HCT116 (cell line): ENCODE data around the gene ZC3H12C. TPM values are rescaled to one million over a fixed set of nuclear protein-coding genes. Genes with fewer than 3 reads are reported as not detected.

ENCODE experiments used
- ATAC-seq: fragments of 200-7000 bp; cut with Tn5 transposase; 2 replicates; pipeline ENCODE4 v1.9.1; 2020; ENCODE audit warnings: mild to moderate bottlenecking, moderate library complexity
- BruUV-seq: library from RNA; stranded (reverse); fragments of 400-500 nt; replicated peaks from 2 replicates; lab custom pipeline; 2021; lab: Mats Ljungman, UMichigan
- CTCF ChIA-PET: fragments of 300-600 bp; sonication (Branson Sonifier 250); formaldehyde crosslinking; loops from one replicate; lab custom pipeline; 2021; ENCODE audit warnings: antibody characterized with exemption; lab: Charles Lee
- POLR2A ChIA-PET: fragments of 300-600, 350-600 bp; sonication (Branson Sonifier 250); formaldehyde crosslinking; loops from one replicate; lab custom pipeline; 2021; ENCODE audit warnings: antibody characterized with exemption; lab: Charles Lee
- RAD21 ChIA-PET, 2 experiments: fragments of 300-600 bp; sonication (Branson Sonifier 250); formaldehyde crosslinking; loops; one replicate each; lab custom pipeline; 2023; ENCODE audit warnings: low total read pairs in 2 of 2; ENCODE audit not compliant: uncharacterized antibody in 2 of 2, unreplicated experiment in 2 of 2, low non-redundant PET in 1 of 2; lab: Charles Lee
- DNase-seq: peaks from one replicate; pipeline ENCODE4 v3.0.0-alpha.2; 2010; ENCODE audit warnings: low read depth, low spot score
- H2AFZ ChIP-seq: fragments of 200-600 bp; shearing (Covaris generic), sonication (generic); 2 replicates; pipeline ENCODE4 v1.6.1; 2017; ENCODE audit warnings: low read depth, mixed run types, mixed read lengths, antibody characterized with exemption, low read length; ENCODE audit not compliant: poor library complexity, severe bottlenecking
- H3K27ac ChIP-seq: 2 replicates; pipeline ENCODE4 v1.5.1; 2012; ENCODE audit warnings: low read depth, low read length
- H3K27me3 ChIP-seq: fragments of 200-600 bp; sonication (generic); 2 replicates; pipeline ENCODE4 v1.6.1; 2016; ENCODE audit warnings: mixed run types, low read length, mixed read lengths; ENCODE audit not compliant: insufficient read depth
- H3K36me3 ChIP-seq, 2 experiments: fragments of 200-500 bp in 1 of 2; fragments of 200-600 bp in 1 of 2; sonication (Bioruptor generic) in 1 of 2; sonication (generic) in 1 of 2; 2 replicates each; pipeline versions ENCODE4 v1.5.1 to v1.6.1; 2014 to 2016; ENCODE audit warnings: low read length in 2 of 2, inconsistent platforms in 1 of 2, mixed read lengths in 1 of 2, mixed run types in 1 of 2; ENCODE audit not compliant: insufficient read depth in 2 of 2, control insufficient read depth in 1 of 2
- H3K4me1 ChIP-seq, 2 experiments: fragments of 200-600 bp in 1 of 2; sonication (generic) in 1 of 2; 2 replicates each; pipeline versions ENCODE4 v1.5.1 to v1.6.1; 2012 to 2017; ENCODE audit warnings: low read length in 2 of 2, inconsistent platforms in 1 of 2, mild to moderate bottlenecking in 1 of 2, mixed read lengths in 1 of 2, mixed run types in 1 of 2, moderate library complexity in 1 of 2; ENCODE audit not compliant: insufficient read depth in 2 of 2, control insufficient read depth in 1 of 2
- H3K4me2 ChIP-seq: fragments of 200-600 bp; sonication (generic); 2 replicates; pipeline ENCODE4 v1.6.1; 2017; ENCODE audit warnings: mixed run types, low read length, mixed read lengths
- H3K4me3 ChIP-seq, 2 experiments: fragments of 200-600 bp in 1 of 2; sonication (generic) in 1 of 2; replicated peaks in 1 of 2; 2 replicates each; pipeline ENCODE4 v1.5.1; 2011 to 2016; ENCODE audit warnings: low read length in 2 of 2, control low read depth in 1 of 2, low read depth in 1 of 2, mild to moderate bottlenecking in 1 of 2, mixed read lengths in 1 of 2, mixed run types in 1 of 2
- H3K79me2 ChIP-seq: fragments of 200-600 bp; sonication (generic); 2 replicates; pipeline ENCODE4 v1.6.1; 2017; ENCODE audit warnings: mild to moderate bottlenecking, mixed run types, low read length, moderate library complexity, mixed read lengths; ENCODE audit not compliant: insufficient read depth
- H3K9ac ChIP-seq: fragments of 200-600 bp; sonication (generic); 2 replicates; pipeline ENCODE4 v1.6.1; 2016; ENCODE audit warnings: low read length, mixed read lengths
- H3K9me2 ChIP-seq: fragments of 200-600 bp; sonication (generic), shearing (Covaris generic); 2 replicates; pipeline ENCODE4 v1.6.1; 2017; ENCODE audit warnings: mixed run types, mild to moderate bottlenecking, moderate library complexity; ENCODE audit not compliant: insufficient read depth
- H3K9me3 ChIP-seq, 2 experiments: fragments of 200-500 bp in 1 of 2; fragments of 200-600 bp in 1 of 2; sonication (Bioruptor generic) in 1 of 2; sonication (generic) in 1 of 2; 2 replicates each; pipeline ENCODE4 v1.6.1; 2014 to 2017; ENCODE audit warnings: low read length in 2 of 2, mixed read lengths in 2 of 2, inconsistent platforms in 1 of 2, low read depth in 1 of 2, mild to moderate bottlenecking in 1 of 2, mixed run types in 1 of 2, moderate library complexity in 1 of 2; ENCODE audit not compliant: control insufficient read depth in 1 of 2, insufficient read depth in 1 of 2
- H4K20me1 ChIP-seq: fragments of 200-600 bp; sonication (generic), shearing (Covaris generic); 2 replicates; pipeline ENCODE4 v1.6.1; 2017; ENCODE audit warnings: mixed run types, mild to moderate bottlenecking, moderate library complexity; ENCODE audit not compliant: insufficient read depth
- ELF1 ChIP-seq: IDR thresholded peaks from 2 replicates; pipeline ENCODE4 v1.6.1; 2012; ENCODE audit warnings: low read depth, borderline replicate concordance
- EZH2 ChIP-seq: fragments of 200-600 bp; sonication (generic); IDR thresholded peaks from 2 replicates; pipeline ENCODE4 v1.6.1; 2017; ENCODE audit warnings: antibody characterized with exemption, mixed run types
- EZH2phosphoT487 ChIP-seq: fragments of 200-600 bp; IDR thresholded peaks from 2 replicates; pipeline ENCODE4 v1.6.1; 2018; ENCODE audit warnings: antibody characterized with exemption, borderline replicate concordance
- POLR2AphosphoS5 ChIP-seq: IDR thresholded peaks from 2 replicates; pipeline ENCODE4 v1.6.1; 2011; ENCODE audit warnings: mild to moderate bottlenecking, low read depth, low read length, moderate library complexity
- RAD21 ChIP-seq: IDR thresholded peaks from 2 replicates; pipeline ENCODE4 v1.6.1; 2012; ENCODE audit warnings: low read depth, mild to moderate bottlenecking
- SIN3A ChIP-seq: IDR thresholded peaks from 2 replicates; pipeline ENCODE4 v1.6.1; 2012; ENCODE audit warnings: low read depth
- ZFX ChIP-seq: fragments of 450-650 bp; IDR thresholded peaks from 2 replicates; pipeline ENCODE4 v1.6.1; 2017
- ZNF274 ChIP-seq: fragments of 200-500 bp; sonication (Bioruptor generic); IDR thresholded peaks from 2 replicates; pipeline ENCODE4 v1.6.1; 2014; ENCODE audit warnings: mild to moderate bottlenecking, low read depth, low read length, inconsistent platforms
- intact Hi-C: fragments of 100-400 bp; cut with micrococcal nuclease; formaldehyde crosslinking; loops from 2 replicates; pipeline ENCODE4 v1.10.0; 2022
- total RNA-seq: library from RNA; stranded (reverse); gene quantifications from one replicate; pipeline ENCODE4 v1.2.1, GENCODE V29; 2021; ENCODE audit not compliant: unreplicated experiment
- TF ChIP-seq, protein P1 (sequence below): IDR thresholded peaks from 2 replicates; pipeline ENCODE4 v1.6.1; 2012
- TF ChIP-seq, protein P2 (sequence below): IDR thresholded peaks from 2 replicates; pipeline ENCODE4 v1.6.1; 2011; ENCODE audit warnings: mild to moderate bottlenecking, low read length, moderate library complexity; ENCODE audit not compliant: insufficient replicate concordance; ENCODE audit errors: extremely low read depth

The ZC3H12C gene
- total RNA-seq, 1 experiment from 2014 or later, result 10.2 TPM

GRCh38 chr11:110074499-110074898, 18.7 kb upstream of the ZC3H12C start:
- H3K4me2 ChIP-seq, result no peak overlapping the region
- intact Hi-C loops, result no loop called here
- ChIA-PET CTCF (no interaction called here), POLR2A (no interaction called here), RAD21 (no interaction called here)
- no TSS peak for BruUV-seq
- H3K27ac ChIP-seq, result no peak overlapping the region
- H3K79me2 ChIP-seq, result no peaks in the 10 kb centered on the region
- peaks cover 0 to 6% of the 10 kb centered on the region in 2 experiments; a peak in 3 of 4 replicates for H3K4me1 ChIP-seq
- no peak overlapping the region for H3K4me3 ChIP-seq
- no peak overlapping the region for H2AFZ ChIP-seq
- peaks cover 0 to 4% of the 10 kb centered on the region in 2 experiments; a peak in 1 of 4 replicates for H3K9me3 ChIP-seq
- no peak for ATAC-seq
- no peak overlapping the region for H3K9ac ChIP-seq
- no peaks in the 10 kb centered on the region for H3K36me3 ChIP-seq
- no peaks in the 10 kb centered on the region for H3K9me2 ChIP-seq
- no peaks in the 10 kb centered on the region for H4K20me1 ChIP-seq
- TF ChIP-seq POLR2AphosphoS5, result no peak
- no peak for TF ChIP-seq SIN3A
- no peak for TF ChIP-seq ZFX
- no peak for TF ChIP-seq EZH2
- TF ChIP-seq ZNF274, result no peak
- TF ChIP-seq, protein P1, sequence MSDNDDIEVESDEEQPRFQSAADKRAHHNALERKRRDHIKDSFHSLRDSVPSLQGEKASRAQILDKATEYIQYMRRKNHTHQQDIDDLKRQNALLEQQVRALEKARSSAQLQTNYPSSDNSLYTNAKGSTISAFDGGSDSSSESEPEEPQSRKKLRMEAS, result no peak
- TF ChIP-seq, protein P2, sequence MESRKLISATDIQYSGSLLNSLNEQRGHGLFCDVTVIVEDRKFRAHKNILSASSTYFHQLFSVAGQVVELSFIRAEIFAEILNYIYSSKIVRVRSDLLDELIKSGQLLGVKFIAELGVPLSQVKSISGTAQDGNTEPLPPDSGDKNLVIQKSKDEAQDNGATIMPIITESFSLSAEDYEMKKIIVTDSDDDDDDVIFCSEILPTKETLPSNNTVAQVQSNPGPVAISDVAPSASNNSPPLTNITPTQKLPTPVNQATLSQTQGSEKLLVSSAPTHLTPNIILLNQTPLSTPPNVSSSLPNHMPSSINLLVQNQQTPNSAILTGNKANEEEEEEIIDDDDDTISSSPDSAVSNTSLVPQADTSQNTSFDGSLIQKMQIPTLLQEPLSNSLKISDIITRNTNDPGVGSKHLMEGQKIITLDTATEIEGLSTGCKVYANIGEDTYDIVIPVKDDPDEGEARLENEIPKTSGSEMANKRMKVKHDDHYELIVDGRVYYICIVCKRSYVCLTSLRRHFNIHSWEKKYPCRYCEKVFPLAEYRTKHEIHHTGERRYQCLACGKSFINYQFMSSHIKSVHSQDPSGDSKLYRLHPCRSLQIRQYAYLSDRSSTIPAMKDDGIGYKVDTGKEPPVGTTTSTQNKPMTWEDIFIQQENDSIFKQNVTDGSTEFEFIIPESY, result no peak
- TF ChIP-seq ELF1, result no peak
- no peak for TF ChIP-seq RAD21
- TF ChIP-seq EZH2phosphoT487, result no peak
- TF ChIP-seq, all 23 proteins: peak for 0
- H3K27me3 ChIP-seq, result no peaks in the 10 kb centered on the region
- DNase-seq, result no peak
